GM10266 (cell line): ENCODE results near the gene LARP6.

Source experiments
- DNase-seq: peaks from one replicate; pipeline ENCODE4 v3.0.0; 2012; ENCODE audit errors: extremely low spot score
- TF ChIP-seq, protein P1 (sequence below): IDR thresholded peaks from 2 replicates; pipeline ENCODE4 v1.5.1; 2012; ENCODE audit warnings: mild to moderate bottlenecking, low read depth; ENCODE audit not compliant: control insufficient read depth, insufficient read depth; ENCODE audit errors: missing control alignments

The LARP6 gene

DNA sequence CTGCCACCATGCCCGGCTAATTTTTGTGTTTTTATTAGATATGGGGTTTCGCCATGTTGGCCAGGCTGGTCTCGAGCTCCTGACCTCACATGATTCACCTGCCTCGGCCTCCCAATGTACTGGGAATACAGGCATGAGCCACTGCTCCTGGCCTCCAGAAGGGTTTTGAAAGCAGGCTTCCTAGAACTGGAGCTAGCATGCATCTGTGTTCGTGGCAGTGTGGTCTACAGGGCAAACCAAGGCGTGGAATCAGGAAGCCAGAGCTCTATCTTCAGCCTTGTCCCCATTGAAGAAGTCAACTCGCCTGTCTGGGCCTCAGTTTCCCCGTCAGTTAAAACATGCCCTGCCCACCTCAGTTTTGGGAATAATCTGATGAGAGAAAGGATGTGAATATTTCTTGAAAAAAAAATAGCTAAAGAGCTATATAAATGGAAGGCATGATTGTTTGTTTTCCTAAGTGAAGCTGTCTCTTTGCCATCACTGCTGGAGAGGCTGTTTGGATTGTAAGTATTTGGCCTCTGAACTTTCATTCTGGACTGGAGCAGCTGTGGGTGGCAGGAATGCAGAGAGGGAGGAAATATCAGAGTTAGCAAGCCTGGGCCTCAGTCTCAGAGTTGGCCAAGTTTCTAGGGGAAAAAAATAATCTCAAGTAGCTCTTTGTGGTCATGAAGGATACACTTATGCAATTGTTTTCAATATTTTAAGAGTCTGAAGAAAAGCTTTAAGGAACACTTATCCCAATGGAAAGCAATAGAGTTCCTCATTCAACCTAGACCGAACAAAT lies 54.1 kb downstream of the LARP6 start:
- TF ChIP-seq, protein P1, sequence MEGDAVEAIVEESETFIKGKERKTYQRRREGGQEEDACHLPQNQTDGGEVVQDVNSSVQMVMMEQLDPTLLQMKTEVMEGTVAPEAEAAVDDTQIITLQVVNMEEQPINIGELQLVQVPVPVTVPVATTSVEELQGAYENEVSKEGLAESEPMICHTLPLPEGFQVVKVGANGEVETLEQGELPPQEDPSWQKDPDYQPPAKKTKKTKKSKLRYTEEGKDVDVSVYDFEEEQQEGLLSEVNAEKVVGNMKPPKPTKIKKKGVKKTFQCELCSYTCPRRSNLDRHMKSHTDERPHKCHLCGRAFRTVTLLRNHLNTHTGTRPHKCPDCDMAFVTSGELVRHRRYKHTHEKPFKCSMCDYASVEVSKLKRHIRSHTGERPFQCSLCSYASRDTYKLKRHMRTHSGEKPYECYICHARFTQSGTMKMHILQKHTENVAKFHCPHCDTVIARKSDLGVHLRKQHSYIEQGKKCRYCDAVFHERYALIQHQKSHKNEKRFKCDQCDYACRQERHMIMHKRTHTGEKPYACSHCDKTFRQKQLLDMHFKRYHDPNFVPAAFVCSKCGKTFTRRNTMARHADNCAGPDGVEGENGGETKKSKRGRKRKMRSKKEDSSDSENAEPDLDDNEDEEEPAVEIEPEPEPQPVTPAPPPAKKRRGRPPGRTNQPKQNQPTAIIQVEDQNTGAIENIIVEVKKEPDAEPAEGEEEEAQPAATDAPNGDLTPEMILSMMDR, result no peak
- DNase-seq, result no peak

GRCh38 chr15:70797464-70797863 lies 56.5 kb downstream of the LARP6 start:
- TF ChIP-seq, protein P1, result no peak
- DNase-seq, result no peak

- DNase-seq, result no peak
- TF ChIP-seq, protein P1, result no peak
Measured at GRCh38 chr15:70796516-70797310, 57.2 kb downstream of the LARP6 start.

DNA sequence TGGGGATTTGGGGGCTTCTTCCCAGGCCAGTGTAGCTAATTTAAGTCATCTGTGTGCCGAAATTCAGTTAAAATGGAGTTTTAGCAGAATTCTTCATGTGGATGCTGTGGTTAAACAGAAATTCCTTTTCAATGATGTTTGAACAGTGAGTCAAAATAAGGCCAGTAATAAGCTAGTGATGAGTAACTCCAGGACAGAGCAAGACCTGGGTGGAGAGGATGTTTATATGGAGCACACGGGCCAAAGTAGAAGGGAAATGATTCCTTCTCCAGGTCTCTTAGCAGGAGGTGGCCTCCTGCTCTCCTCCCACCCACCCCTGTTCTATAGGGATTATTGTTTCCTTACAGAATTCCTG lies 58.7 kb downstream of the LARP6 start:
- no peak for DNase-seq
- TF ChIP-seq, protein P1, result no peak

DNA sequence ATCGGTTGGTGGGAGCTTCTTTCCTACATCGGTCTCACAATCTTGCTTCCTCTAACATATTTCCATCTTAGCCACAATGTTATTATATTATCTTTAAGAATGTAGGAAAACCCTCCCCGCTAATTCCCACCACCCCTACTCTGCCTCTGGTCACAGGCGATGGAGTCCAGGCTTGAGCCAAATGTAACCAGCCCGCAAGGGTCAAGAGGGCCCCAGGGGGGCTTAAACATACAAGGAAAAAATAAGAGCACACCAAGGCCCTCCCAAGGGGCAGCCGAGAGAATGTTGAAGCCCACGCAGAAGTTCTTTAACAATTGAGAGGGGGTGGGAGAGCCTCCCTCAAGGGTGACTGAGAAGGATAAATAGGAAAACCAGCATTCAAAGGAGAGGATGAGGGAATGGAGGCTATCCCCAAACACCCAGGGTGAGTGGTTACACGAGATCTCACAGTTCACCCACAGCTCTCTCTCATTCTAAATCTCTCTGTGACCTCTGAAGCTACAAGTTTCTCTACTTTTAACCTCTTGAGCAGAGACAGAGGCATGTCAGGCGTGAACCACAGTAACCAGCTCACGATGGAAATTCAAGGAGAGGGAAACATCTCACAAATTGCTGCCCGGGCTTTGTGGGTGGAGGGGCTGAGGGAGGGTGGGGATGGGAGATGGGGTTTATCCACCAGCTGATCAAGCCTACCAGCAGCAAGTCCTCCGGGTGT lies 59.2 kb downstream of the LARP6 start:
- TF ChIP-seq, protein P1, result no peak
- no peak for DNase-seq

GRCh38 chr15:70793694-70794093 lies 60.3 kb downstream of the LARP6 start:
- DNase-seq, result no peak
- TF ChIP-seq, protein P1, result no peak
